HFF-Myc (cell line): ENCODE measurements around the gene SNX30.

Experiments used
- DNase-seq: peaks from one replicate; pipeline ENCODE4 v3.0.0-alpha.2; 2011; ENCODE audit warnings: low read depth; ENCODE audit errors: extremely low read depth
- H3K4me3 ChIP-seq: replicated peaks from 2 replicates; pipeline ENCODE4 v1.5.1; 2011; ENCODE audit warnings: low read depth, mild to moderate bottlenecking, control low read depth, low read length
- CTCF ChIP-seq: IDR thresholded peaks from 2 replicates; pipeline ENCODE4 v1.5.1; 2012; ENCODE audit warnings: mild to moderate bottlenecking, low read depth, low read length, control low read depth; ENCODE audit errors: missing control alignments

The SNX30 gene, protein sequence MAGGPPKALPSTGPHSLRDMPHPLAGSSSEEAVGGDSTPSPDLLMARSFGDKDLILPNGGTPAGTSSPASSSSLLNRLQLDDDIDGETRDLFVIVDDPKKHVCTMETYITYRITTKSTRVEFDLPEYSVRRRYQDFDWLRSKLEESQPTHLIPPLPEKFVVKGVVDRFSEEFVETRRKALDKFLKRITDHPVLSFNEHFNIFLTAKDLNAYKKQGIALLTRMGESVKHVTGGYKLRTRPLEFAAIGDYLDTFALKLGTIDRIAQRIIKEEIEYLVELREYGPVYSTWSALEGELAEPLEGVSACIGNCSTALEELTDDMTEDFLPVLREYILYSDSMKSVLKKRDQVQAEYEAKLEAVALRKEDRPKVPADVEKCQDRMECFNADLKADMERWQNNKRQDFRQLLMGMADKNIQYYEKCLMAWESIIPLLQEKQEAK

DNA sequence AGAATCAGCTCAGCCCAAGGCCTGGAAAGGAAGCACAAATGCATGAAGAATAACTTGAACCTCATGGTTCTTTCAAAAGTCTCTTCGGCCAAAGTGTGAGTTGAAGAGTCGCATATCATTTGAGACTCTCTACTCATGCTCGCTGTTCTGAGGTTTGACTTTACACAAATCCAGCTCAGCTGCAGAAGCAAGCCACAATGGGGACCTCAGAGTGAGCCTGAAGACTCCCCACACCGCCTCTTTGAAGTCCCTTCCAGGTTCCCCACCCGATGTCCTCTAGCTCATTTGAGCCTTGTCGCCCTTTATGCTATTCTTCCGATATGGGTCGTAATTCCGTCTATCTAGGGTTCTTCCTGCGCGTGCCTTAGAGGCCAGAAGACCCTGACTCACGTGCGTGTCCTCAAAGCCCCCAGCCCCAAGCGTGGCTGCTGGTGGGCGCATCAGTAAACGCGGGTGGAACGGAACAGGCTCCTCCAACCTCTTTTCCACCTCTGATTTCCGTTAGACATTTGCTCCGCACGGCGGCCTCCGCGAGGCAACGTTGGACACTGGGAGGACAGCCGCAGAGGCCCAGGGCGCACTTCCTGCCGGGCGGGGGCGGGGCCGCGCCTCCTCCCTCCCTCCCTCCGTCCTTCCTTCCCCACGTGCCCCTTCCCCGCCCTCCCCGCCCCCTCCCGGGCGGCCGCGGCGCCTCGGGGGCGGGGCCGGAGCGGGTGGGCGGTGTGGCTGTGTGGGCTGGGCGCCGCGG is at the start of gene SNX30:
TSS of gene SNX30 (plus strand) at position 745 of the 748 bp plus-strand sequence. CDS start 242 bp downstream, outside the sequence.
- peak; percentile 71 for DNase-seq
- peak within 1 kb of the TSS; percentile 80 for H3K4me3 ChIP-seq
- TF ChIP-seq CTCF, result no peak

DNA sequence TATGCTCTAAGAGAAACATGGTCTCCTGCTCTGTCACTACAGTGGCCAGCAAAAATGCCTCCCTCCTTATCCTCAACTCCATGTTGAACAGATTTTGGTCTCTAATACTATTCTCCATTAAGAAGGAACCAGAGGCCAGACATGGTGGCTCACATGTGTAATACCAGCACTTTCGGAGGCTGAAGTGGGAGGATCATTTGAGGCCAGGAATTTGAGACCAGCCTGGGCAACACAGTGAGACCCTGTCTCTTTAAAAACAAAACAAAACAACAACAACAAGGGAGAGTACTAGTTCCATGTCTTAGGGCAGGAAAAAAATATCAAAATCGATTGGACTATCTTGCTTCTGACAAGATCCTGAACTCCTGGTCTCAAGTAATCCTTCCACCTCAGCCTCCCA is 47.3 kb upstream of the SNX30 start:
- no peak overlapping the region for H3K4me3 ChIP-seq
- no peak for TF ChIP-seq CTCF
- DNase-seq, result no peak

DNA sequence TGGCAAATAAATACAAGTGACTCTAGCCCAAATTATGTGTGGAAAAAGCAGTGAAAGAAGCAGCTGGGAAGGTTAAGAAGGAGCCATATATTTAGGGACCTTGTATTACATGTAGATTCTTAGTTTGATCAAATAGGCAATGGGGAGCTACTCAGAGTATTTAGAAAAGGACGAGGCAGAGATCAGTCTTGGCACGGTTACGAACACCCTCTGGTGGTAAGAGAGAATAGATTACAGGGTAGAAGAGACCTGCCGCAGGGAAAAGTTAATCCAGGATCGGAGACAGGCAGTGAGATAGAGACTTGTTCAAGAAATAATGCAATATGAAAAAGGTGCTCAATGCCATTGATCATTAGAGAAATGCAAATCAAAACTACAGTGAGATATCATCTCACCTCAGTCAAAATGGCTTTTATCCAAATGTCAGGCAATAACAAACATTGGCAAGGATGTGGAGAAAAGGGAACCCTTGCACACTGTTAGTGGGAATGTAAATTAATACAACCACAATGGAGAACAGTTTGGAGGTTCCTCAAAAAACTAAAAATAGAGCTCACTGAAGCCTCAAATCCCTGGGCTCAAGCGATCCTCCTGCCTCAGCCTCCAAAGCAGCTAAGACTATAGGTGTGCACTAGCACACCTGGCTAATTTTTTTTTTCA is 44.7 kb upstream of the SNX30 start:
- H3K4me3 ChIP-seq, result no peak overlapping the region
- peak; percentile 36 for TF ChIP-seq CTCF
- peak; percentile 30 for DNase-seq

DNA sequence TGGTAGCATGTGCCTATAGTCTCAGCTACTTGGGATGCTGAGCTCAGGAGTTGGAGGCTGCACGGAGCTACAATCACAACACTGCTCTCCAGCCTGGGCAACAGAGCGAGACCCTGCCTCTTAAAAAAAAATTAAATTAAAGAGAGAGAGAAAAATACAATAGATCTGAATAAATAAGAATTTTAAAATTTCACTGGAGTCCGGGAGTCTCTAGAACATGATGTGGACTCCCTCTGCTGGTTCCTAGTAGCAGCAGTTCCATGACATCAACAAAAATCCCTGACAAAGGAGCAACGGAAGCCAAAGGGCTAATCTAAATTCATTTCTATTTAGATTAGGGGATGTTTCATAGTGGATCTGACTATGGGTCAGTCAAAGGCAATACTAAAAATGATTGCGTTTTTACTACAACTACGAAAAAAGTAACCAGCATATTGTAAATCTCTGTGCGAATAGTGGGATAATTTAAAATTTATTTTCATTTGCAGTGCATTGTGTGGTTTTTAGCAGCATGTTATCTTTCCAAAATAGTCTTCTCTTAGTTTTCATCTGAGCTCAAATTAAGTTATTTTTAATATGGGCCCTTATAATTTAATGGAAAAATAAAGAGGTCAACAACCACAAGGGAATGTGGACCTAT is 39.4 kb upstream of the SNX30 start:
- peak; percentile 72 for TF ChIP-seq CTCF
- DNase-seq, result peak; percentile 12

DNA sequence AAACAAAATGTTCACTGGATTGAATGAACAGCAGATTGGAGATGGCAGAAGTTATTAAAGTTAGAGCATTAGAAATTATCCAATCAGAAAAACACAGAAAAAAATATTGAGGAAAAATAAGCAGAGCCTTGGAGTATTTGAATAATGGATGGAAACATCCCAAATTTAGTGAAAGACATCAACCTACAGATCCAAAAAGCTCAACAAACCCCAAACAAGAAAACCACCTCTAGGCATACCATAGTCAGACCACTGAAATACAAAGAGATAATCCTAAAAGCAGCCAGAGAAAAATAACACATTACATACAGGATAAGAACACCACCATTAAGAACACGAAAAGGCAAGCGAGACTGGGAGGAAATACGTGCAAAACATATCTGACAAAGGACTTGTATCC is 37.9 kb upstream of the SNX30 start:
- H3K4me3 ChIP-seq, result no peak overlapping the region
- DNase-seq, result no peak
- TF ChIP-seq CTCF, result no peak

More for the DNA sequence above, 39.4 kb upstream of the SNX30 start:
- H3K4me3 ChIP-seq, result no peak overlapping the region

- TF ChIP-seq CTCF, result no peak
- peak; percentile 88 for DNase-seq
- H3K4me3 ChIP-seq, result peak within 1 kb of the TSS; percentile 88
These were observed 32.8 kb upstream of the SNX30 start, which contains the start of gene INIP for GRCh38 chr9:112717661-112718331. Gene INIP, minus strand, starts transcription at chr9:112718117. Its CDS starts 1,632 bp downstream, at chr9:112716485.
